Fibroblast of skin of scalp (primary cell): ENCODE measurements around the gene SKOR1.

Experiments used
- DNase-seq: peaks from one replicate; pipeline ENCODE4 v3.0.0-alpha.2; 2013

SKOR1 gene

GRCh38 chr15:67794832-67795574 is 30.3 kb upstream of the SKOR1 start:
- no peak for DNase-seq

- DNase-seq: no peak
Observed at GRCh38 chr15:67796196-67797127, 28.8 kb upstream of the SKOR1 start.

DNA sequence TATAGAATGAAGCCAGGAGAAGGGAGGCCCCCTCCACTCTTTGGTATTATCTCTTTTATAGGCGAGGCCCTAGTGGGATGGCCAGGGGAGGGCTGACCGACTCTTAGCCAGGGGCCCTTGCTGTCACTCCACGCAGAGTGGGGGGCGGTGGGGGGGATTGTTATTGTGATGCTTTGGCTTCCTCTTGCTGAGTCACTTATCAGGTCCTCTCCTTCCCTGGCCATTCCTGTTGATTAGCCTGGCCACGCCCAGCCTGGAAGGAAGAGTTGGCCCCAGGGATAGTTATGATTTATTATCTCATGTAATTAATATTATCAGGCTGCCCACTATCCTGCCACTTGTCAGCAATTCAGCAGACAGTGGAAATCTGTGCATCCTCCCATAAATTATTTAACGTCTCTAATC is 25.5 kb upstream of the SKOR1 start:
- no peak for DNase-seq

DNA sequence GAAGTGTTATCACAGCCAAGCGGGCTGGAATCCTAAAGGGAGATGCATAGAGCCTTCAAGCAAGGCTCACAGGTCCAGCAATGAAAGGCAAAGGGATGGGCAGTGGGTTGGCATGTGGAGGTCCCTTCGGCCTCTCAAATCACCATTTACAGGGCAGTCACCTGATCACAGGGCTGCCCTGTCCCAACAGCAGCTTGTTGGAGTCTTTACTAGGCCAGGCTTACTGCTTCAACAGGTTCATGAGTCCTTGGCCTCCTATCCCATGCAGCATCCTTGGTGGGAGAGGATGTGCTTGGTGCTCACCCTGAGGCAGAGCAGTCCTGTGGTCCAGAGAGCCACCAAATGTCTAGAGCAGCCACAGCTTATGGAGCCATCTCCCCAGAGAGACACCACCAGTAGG is 24.2 kb upstream of the SKOR1 start:
- DNase-seq: no peak

DNA sequence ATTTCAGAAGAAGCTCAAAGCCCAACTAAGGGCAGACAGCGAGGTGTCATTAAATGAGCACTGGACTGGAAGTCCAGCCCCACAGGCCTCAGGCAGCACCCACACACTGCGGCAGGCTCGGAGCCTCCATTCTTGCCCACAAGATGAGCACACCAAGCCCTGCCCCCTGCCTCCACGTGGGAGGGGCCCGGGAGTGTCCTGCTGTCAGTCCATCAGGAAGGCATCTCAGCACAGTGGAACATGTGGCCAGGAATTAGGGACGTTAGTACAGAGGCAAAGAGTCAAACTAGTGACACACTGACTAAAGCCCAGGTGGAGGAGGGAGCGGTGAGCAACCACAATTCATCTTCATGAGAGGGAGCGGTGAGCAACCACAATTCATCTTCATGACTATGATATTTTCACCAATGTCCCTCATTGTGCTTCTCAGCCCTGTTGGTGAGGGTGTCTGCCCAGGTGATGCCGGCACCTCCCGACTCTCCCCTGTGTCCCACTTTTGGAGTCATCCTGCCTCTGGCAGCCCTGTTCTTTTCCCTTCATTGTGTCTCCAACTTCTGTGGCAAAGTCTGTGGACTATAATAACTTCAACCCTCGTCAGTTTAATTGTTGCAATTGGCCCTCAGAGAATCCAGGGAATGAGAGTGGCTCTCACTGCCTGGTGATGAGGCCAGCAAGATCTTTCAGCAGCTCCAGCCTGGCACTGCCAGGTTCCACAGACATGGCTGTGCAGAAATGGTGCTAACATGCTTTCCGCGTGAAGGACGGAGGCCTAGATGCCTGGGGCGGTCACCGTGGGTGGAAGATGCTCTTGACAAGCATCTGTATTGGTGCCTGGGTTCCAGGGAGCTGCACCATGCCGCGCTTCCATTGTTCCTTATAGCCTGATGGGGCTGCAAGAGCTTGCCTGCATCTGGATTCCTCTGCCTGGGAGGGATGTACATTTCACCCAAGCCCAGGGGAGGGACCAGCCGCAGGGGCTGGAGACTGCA is 23.1 kb upstream of the SKOR1 start:
- DNase-seq: no peak

- no peak for DNase-seq
Observed at GRCh38 chr15:67803299-67803698, 22.0 kb upstream of the SKOR1 start.

- DNase-seq: no peak
Observed at GRCh38 chr15:67803996-67804843, 21.1 kb upstream of the SKOR1 start.

DNA sequence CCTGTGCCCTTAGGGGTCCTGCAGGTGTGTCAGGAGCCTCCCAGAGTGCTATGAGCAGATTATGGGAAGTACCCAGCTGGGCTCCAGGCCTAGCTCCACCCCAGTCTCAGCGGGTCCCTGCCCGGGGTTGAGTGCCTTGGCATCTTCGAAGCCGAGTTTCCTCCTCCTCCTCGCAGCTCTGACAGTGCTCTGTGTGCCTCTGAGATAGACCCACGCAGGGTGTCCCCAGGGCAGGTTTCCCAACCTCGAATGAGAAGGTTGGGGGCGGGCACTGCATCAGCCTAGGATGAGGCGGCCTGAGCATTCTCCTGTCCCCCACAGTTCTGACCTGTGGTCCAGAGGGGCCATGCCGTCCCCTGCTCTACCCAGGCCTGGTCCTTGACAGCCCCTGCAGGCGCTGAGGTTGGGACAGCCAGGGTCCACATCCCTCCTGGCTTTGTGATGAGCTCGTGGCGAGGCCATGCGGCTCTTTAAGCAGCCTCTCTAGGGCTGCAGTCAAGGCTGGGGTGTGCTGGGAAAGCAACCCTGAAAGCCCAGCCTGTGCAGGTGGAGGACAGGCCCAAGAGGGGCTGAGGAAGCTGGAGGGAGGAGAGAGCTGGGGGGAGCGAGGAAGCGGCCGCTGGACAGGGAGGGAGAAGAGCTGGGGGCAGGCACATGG is 20.2 kb upstream of the SKOR1 start:
- DNase-seq: no peak

DNA sequence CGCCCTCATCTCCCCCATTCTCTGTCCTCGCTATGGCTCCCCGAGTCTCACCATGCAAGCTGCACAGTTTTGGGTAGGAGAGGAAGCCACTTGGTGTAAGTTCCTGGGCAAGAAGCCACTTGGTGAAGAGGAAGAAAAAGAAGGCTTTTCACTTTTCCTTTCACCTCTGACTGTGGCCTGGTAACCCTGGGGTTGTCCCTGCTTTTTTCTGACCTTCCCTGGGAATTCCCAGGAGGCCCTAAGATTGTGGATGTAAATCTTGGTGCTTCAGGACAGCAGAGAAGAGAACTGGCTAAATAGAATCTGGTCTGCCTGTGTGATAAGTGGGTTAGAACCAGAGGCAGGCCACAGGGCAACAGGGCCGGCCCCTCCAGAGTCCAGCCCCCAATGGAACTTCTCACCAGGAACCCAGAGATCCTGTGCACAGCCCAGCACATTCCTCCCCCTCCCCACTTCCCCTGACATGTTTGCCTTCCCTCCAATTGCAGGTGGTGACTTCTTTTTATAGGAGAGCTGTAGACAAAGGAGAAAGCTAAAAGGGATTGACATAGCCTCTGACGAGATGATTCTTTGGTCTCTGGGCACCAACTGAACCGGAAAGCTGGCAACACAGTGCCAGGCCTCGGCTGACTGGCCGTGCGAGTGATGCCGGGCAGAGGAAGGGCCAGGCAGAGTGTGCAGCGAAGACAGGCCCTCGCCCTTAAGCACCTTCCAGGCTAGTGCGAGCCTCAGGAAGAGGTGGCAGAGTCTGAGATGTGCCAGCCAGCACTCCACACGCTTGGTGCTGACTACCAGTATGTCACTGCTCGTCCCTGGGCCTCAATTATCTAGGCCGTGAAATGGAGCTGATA is 19.4 kb upstream of the SKOR1 start:
- DNase-seq: no peak

- DNase-seq: no peak
Observed at GRCh38 chr15:67806536-67806935, 18.8 kb upstream of the SKOR1 start.

DNA sequence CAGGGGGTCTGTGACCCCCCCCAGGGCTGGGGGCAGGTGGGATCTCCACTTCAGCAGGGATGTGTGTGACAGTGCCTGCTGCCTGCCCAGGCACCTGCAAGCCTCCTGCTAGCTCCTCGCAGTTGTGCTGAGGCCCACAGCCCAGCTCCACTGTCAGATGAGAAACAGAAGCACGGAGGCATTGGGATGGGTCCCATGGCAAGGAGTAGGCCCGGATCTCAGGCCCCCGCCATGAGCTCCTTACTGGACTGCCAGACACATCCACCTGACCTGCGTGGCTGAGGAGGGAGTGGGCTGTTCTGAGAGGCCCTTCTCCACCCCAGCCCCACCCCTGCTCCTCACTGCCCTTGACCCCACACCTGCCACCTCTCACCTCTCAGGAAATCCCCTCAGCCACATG is 18.2 kb upstream of the SKOR1 start:
- no peak for DNase-seq

GRCh38 chr15:67807836-67808235 is 17.5 kb upstream of the SKOR1 start:
- DNase-seq: no peak

- DNase-seq: no peak
Observed at GRCh38 chr15:67808821-67809220, 16.5 kb upstream of the SKOR1 start.

DNA sequence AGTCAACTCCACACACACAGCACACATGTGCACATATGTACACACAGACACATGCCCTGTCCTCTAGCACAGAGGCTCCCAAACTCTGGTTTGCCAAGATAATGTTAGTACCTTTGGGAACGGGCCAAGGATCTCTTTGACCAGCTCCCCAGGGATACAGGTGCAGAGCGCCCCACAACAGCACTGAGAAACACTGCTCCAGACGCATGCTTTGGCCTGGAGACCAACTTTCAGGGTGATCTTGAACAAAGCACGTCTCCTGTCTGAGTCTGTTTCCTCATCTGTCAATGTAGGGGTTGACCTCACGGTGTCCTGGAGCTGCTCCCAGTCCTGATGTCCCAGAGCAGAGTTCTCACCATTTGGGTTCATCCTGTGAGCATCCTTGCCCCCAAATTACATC is 15.9 kb upstream of the SKOR1 start:
- DNase-seq: no peak

DNA sequence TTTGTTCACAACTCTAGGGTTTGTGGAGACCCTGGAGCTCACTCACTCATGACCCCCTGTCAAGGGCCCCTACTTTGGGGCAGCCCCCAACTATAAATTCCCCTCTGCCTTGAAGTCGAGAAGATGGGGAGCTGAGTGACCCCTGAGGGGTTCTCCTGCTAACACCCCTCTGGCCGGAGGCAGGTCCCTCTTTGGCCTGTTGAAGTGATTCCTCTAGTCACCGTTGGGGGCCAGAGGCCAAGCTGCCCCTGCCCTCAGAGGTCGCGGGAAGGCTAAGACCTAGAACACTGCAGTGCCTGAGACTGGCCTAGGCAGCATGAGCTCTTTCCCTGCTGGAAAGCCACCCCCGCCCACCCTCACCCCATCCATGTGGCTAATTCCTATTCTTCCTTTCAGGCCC is 15.4 kb upstream of the SKOR1 start:
- no peak for DNase-seq

GRCh38 chr15:67812241-67812644 is 13.1 kb upstream of the SKOR1 start:
- DNase-seq: no peak

- DNase-seq: no peak
Observed at GRCh38 chr15:67813104-67813634, 12.1 kb upstream of the SKOR1 start.

GRCh38 chr15:67815036-67815592 is 10.2 kb upstream of the SKOR1 start:
- no peak for DNase-seq

- DNase-seq: no peak
Observed at GRCh38 chr15:67816668-67817067, 8.6 kb upstream of the SKOR1 start.

DNA sequence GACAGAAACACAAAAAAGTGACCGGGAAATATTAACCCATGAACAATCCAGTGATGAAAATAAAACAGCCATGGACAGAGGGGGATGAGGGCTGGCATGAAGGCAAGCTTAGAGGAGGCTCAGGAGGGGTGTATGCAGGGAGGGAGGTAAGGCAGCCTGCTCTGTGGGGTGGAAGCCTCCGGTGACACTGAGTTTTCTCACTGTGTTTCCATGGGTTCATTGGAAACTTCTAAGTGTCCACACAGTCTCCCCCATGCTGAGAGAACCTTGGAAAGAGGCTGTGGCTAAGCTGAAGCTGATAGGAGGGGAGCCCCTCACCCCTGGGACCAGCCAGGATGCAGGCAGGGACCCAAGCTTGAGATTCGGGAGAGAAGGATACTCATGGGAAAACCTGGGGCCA is 6.8 kb upstream of the SKOR1 start:
- no peak for DNase-seq
